DOHH2 (cell line): ENCODE results near the gene GIPC1.

Source experiments
- EZH2phosphoT487 ChIP-seq: fragments of 200-600 bp; sonication (generic); IDR thresholded peaks from 2 replicates; pipeline ENCODE4 v1.6.1; 2017; ENCODE audit warnings: borderline replicate concordance, mild to moderate bottlenecking, antibody characterized with exemption, low read length, moderate library complexity, mixed read lengths
- TF ChIP-seq, protein P1 (sequence below): fragments of 200-600 bp; sonication (generic); IDR thresholded peaks from one replicate; pipeline ENCODE4 v1.5.1; 2014; ENCODE audit warnings: antibody characterized with exemption, mild to moderate bottlenecking, low read depth, low read length; ENCODE audit not compliant: poor library complexity, severe bottlenecking

DNA sequence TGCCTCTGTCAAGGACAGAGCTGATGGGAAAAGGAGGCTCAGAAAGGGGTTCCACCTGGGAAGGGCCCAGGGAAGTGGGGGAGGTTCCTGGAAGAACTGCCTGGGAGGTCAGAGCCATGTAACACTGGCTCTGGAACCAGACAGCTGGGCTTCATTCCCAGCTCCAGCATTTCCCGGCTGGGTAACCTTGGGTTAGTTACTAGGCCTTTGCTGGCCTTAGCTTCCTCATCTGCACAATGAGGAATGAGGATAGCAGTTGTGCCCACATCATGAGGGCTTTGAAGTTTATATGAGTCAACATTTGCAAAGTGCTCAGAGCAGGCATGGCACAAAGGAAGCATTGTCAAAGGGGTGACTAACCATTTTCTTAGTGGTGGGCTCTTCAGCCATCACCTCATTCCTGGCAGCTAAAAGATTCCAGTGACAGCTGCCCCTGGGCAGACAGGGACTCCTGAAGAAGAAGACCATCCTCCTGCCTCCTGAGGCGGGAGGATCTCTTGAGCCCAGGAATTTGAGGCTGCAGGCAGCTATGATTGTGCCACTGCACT is 24.0 kb upstream of the GIPC1 start:
- TF ChIP-seq, protein P1, sequence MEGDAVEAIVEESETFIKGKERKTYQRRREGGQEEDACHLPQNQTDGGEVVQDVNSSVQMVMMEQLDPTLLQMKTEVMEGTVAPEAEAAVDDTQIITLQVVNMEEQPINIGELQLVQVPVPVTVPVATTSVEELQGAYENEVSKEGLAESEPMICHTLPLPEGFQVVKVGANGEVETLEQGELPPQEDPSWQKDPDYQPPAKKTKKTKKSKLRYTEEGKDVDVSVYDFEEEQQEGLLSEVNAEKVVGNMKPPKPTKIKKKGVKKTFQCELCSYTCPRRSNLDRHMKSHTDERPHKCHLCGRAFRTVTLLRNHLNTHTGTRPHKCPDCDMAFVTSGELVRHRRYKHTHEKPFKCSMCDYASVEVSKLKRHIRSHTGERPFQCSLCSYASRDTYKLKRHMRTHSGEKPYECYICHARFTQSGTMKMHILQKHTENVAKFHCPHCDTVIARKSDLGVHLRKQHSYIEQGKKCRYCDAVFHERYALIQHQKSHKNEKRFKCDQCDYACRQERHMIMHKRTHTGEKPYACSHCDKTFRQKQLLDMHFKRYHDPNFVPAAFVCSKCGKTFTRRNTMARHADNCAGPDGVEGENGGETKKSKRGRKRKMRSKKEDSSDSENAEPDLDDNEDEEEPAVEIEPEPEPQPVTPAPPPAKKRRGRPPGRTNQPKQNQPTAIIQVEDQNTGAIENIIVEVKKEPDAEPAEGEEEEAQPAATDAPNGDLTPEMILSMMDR = no peak
- no peak for TF ChIP-seq EZH2phosphoT487
